Myometrial cell (primary cell): ENCODE data around the gene S100A11. TPM values are rescaled to one million over a fixed set of nuclear protein-coding genes. Genes with fewer than 3 reads are reported as not detected.

Experiments
- total RNA-seq: library from RNA; depleted of rRNA; stranded (reverse); fragments of >200 nt; gene quantifications from 2 replicates; pipeline ENCODE4 v1.2.3, GENCODE V29; 2015

The S100A11 gene
- total RNA-seq: 548 and 613 TPM in 2 replicates

DNA sequence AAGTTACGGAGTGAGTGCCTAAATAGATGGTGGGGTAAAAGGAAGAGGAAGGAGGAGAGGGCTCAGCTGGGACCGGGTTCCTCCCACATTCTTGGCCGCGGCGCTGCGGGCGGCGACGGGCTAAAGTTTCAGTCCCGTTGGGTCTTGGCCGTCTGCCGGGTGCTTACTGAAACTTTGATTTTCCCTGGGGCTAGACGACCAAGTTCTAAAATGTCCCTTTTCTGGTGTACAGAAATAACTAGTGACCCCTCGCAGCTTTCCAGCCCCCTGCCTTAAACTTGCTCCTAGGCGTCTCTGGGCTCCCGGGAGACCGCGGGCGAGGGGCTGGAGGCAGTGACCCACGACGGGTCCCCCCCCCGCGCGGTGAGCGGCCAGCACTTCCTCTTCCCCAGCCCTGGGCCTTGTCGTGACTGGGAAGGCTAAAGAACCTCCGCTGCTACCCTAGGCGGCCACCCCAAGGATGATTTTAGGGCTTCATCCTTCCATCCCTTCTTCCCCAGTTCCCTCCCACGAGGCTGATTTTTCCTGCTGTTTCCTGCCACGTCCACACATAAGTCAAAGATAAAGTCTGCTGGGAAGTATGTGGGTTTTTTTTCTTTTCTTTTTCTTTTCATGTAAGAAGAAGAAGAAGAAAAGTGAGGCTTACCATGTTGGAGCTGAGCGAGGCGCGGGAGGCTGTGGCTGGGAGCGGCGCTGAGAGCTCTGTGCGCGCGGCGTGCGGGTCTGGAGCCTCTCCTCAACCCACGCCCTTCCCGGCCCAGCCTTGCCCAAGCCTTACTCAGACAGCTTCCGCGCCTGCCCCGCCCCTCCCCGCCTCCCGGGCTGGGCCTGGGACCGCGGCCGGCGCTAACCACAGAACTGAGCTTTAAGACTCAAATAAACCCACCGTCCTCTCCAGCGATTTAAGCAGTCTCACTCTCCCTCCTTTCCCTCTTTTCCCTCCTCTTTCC is at the start of gene S100A11:
Gene S100A11, minus strand, starts transcription at position 738 of the 950 bp plus-strand sequence. Its CDS starts 89 bp downstream, at position 649.

DNA sequence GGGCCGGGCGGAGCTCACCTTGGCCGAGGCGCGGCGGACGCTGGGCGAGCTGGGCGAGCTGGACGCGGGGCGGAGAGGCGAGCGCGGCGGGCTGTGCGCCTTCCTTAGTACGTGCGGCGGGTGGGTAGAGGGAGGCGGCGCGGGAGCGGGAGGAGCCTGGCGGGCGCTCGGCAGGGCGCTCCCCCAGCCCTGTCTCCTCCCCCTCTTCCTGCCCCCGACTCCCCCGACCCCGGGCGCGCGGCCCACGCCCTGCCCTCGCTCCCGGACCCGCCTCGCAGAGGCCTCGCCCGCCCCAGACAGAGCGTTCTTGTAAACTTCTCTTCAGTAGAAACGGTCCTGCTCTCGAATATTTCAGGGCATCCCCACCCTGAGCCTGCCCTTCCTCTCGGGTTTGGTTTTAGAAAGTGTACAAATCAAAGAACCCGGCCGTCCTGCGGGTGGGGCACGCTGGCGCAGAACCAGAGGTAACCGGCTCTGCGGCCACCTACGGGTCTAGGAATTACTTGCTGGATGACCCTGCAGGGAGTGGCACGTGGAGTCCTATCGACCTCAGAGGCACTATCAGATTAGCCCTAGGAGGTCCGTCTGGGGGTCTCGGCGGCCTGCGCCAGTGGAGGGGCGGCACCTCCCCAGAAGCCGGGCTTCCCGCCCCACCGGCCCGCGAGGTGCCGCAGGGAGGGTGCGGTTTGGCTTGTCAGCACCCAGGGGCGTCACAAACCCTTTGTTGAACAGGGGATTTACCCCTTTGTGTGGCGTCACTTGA is 42.9 kb downstream of the S100A11 start, which contains the start of gene S100A10:
Gene S100A10, minus strand, starts transcription at position 126 of the 763 bp plus-strand sequence. CDS start 7,629 bp downstream, outside the sequence.

Other genes with a start within 250 kb of the S100A11 start
- 5.8 and 9.5 TPM in 2 replicates for gene TDRKH, start 246.5 kb downstream of the S100A11 start, total RNA-seq
- not detected in 2 replicates for gene LINGO4, start 231.6 kb downstream of the S100A11 start, total RNA-seq
- not detected in 2 replicates for gene RORC, start 205.2 kb downstream of the S100A11 start, total RNA-seq
- gene C2CD4D, start 197.2 kb downstream of the S100A11 start, total RNA-seq: not detected in 2 replicates
- not detected in 2 replicates for gene THEM5, start 183.3 kb downstream of the S100A11 start, total RNA-seq
- 5.2 and 11.3 TPM in 2 replicates for gene THEM4, start 127.5 kb downstream of the S100A11 start, total RNA-seq
- 148 and 157 TPM in 2 replicates for gene S100A10, start 43.1 kb downstream of the S100A11 start, total RNA-seq
- gene TCHHL1, start 52.1 kb upstream of the S100A11 start, total RNA-seq: not detected in 2 replicates
- under 0.01 TPM in 1 of 2 replicates, not detected in the other for gene TCHH, start 78.4 kb upstream of the S100A11 start, total RNA-seq
- not detected in 2 replicates for gene RPTN, start 122.2 kb upstream of the S100A11 start, total RNA-seq
- gene HRNR, start 187.2 kb upstream of the S100A11 start, total RNA-seq: not detected in 2 replicates